ENCODE measurements around the gene NINJ2.
"Not testable (repeated sequence)": the region's sequence is repeated elsewhere in the genome, so short reads cannot be mapped to it uniquely, and the experiment has no call there.

NINJ2 gene

DNA sequence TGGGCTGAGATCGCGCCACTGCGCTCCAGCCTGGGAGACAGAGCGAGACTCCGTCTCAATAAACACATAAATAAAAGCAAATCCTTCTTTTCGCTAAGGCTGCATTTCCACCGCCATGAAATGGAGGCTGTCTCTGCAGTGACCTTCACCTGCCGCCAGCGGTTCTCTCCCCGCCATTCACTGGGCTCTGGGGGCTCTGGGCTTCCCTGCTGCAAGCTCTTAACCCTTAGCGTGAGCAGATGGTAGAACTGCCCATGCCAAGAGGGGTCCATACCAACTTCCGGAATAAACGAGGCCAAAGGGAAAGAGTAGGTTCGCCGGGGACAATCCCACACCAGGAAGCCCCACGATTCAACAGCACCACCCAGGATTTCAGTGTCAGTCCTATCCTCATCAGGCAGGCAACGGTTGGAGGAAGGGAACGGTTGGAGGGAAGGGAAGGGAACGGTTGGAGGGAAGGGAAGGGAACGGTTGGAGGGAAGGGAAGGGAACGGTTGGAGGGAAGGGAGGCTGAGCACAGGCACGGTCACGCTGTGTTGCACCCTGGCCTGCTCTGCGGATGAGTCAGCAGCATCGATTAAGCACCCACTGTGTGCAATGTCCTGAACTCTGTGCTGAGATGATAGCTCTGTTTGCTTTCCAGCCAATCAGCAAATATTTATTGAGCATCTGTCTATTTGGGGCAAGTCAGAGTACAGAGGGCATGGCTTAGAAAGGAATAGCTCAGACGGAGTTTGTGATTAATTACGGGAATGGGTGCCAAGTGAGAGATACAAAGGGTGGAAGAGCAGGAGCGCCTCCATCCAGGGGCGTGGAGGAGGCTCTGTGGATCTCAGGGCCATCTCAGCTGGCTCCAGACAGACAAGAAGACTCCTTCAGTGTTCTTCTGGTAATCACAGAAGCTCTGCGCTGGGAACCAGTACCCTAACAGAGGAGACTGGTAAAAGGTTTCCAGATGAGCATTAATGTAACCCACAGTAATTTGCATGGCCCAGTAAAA, 77.9 kb downstream of the NINJ2 start:
- DNase-seq (ENCODE audit: low read depth) = no peak

DNA sequence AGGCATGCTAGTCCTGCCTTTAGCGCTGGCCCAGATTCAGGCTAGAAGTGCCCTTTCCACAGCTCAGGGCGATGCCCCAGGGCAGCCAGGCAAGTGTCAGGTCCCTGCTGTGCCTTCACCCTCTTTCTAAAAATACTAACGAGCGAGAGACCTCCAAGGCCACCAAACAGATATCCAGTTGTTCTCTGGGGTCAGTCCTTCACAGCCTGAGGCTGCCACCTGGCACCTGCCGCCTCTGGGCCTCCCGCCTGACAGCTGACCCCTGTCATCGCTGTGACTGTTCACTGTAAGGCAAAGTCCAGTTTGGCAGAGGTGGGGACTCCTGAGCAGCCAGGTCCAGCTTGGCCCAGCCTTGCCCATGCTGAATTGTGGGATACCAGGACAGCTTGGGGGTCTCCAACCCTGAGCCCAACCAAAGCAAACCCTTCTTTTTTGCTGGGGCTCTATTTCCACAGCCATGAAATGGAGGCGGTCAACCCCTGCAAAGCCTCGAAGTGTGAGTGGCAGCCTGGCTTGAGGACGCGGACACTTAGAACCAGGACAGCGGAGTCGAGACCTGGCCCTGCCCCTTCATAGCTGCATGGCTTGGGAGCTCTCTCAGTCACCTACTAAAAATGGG, 79.9 kb downstream of the NINJ2 start:
- no peak for DNase-seq (ENCODE audit: low read depth)

DNA sequence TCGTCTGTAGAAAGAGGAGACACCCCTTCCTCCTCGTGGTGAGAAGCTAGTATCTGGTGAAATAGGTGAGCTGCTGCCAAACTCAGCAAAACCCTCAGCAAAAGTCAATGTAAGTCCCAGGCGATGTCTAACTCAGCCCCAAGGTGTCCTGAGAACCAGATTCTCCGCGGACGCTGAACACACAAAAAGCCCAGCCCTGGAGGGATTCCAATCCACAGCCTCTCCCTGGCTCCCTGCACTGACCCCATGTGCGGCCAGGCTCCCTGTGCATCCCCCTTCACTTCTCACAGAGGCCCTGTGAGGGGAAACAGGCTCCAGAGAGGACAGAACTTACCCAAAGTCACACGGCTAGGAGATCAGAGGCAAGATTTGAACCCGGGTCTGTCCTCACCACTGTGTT, 81.5 kb downstream of the NINJ2 start:
- DNase-seq (ENCODE audit: low read depth) = no peak

DNA sequence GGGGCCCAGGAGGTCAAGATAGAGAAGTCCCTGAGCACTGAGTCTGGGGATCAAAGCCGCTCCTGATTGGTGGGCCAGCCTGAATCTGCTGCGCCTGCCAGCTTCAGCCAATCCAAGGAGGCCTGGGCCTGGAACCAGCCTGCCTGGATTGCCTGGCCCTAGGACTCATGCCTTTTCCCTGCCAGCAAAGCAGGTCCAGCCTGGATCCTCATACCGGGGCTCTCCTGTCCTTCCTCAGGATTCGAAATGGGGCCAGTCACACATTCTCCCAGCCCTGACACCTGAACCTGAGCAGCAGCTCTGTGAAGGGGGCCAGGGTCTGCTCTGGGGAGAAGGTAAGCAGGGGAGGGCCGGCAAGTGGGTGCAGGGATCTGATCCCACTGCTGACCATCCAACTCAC, 81.9 kb downstream of the NINJ2 start:
- no peak for DNase-seq (ENCODE audit: low read depth)

DNA sequence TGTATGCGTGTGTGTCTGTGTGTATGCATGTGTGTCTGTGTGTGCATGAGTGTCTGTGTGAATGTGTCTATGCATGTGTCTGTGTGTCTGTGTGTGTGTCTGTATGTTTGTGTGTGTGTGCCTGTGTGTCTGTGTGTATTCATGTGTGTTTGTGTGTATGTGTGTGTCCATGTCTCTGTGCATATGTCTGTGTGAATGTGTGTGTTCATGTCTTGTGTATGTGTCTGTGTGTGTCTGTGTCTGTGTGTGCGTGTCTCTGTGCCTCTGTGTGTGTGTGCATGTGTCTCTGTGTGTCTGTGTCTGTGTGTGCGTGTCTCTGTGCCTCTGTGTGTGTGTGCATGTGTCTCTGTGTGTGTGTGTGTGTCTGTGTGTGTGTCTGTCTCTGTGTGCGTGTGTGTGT, 82.4 kb downstream of the NINJ2 start:
- DNase-seq (ENCODE audit: low read depth) = no peak

DNA sequence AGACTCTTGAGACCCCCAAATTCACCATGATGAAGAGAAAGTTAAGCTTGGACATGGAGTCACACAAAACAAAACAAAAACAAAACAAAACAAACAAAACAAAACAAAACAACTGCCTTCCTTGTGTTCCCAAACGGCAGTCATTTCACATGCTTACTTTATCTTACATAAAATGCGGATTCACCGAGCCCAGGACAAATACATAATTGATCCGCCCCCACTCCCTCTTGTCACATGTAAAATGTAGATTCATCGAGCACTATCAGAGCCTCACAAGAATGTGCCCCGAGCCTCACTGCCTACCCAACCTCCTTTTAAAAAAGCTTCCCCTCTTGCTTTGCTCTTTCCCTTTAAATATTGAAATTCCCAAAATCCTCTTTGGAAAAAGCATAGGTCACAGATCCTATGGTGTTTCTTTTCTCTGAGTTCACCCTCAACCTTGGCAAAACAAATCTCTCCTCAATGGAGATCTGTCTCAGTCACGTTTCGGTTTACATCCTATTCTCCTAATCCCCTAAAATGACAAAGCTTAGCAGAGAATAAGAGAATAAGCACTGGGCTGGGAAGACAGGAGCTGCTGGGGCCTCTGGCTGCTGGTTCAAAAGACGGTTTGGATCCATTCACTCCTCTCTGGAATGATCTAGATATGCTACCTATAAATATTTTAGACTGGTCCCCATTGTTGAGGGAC, 83.7 kb downstream of the NINJ2 start:
- no peak for DNase-seq (ENCODE audit: low read depth)

DNA sequence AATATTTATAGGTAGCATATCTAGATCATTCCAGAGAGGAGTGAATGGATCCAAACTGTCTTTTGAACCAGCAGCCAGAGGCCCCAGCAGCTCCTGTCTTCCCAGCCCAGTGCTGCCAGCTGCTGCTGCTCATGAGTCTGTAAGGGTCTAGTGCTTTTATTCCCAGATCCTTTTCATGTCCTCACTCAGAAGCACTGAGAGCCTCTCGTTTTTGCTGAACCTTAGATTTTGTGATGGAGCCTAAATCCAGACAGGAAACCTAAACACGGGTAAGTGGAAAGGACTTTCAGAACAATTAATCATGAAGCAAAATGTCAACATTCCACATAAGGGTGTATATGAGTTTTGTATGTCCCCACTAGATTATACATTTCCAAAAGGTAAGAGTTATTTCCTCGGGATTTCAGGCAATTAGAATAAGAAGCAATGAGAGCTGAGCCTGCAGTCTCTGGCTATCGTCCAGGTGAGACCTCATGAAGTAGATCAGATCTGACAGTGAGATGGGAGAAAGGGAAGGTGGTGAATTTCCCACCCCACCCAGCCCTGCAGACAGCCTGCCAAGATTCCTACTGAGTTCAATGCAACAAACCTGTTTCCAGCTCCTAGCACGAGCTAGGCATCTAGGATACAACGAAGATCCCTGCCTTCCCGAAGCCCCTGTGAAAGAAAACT, 84.4 kb downstream of the NINJ2 start:
- no peak for DNase-seq (ENCODE audit: low read depth)

DNA sequence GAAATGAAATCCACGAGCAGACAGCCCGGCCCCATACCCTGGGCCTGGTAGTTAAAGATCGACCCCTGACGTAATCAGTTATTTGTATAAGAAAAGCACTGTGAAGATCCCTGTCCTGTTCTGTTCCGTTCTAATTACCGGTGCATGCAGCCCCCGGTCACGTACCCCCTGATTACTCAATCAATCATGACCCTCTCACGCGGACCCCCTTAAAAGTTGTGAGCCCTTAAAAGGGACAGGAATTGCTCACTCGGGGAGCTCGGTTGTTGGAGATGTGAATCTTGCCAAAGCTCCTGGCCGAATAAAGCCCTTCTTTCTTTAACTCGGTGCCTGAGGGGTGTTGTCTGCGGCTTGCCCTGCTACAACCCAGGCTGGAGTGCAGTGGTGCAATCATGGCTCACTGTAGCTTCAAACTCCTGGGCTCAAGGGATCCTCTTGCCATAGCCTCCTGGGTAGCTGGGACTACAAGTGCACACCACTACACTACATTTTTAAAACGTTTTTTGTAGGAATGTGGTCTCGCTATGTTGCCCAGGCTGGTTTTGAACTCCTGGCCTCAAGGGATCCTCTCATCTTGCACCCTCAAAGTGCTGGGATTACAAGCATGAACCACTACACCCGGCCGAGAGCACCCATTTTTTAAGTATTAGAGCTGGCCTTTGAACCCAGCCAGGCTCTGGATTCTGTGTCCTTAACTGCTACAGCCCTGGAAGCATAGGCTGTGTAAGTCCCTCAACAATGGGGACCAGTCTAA, 85.1 kb downstream of the NINJ2 start:
- not testable (repeated sequence) for DNase-seq (ENCODE audit: low read depth)

DNA sequence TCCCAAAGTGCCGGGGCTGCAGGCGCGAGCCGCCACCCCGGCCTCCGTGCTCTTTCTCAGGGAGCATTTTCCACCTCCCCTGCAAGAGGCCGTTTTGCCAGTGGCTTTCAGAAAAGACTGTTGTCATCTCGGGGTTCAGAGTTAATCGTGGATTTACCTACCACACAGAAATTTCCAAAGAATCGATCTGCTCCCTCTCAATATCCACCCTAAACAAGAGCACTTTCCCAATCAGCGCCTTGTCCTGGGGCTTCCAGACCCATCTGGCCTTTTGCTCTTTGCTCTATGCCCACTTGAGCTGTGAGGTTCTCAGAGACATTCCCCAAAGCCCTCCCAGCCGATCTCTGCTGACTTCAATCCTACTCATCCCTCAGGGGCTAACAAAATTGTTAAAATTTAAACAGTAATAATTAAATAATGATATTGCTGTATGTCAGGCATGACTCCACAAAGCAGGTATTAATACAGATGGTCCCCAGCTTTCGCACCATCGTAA, 86.6 kb downstream of the NINJ2 start:
- no peak for DNase-seq (ENCODE audit: low read depth)

DNA sequence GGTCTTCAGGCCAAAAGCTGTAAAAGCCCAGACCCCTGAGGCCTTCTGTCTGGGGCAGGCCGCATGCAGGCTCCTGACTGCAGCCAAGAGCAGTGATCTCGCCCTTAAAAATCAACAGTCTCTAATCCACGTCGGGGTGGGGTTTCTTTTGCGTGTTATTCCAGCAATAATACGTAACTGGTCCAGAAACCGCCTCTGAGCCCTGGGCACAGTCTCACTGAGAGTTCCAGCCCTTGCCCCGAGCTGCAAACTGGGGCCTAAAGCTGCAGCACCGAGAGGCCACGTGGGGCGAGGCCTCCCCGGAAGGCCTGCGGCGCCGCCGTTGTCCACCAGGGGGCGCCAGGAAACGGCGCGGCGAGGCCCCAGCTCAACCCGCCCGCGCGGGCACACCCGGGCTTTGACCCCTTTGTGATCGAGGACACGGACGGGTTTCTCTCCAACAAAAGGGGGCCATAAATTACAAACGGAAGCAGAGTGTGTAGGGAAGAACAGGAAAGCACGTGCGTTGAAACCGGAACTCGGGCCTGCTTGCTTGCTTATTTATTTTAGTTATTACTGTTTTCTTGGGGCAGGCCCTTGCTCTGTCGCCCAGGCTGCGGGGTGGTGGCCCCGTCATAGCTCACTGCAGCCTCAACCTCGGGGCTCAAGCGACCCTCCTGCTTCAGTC, 87.2 kb downstream of the NINJ2 start:
- DNase-seq (ENCODE audit: low read depth) = peak; percentile 68

DNA sequence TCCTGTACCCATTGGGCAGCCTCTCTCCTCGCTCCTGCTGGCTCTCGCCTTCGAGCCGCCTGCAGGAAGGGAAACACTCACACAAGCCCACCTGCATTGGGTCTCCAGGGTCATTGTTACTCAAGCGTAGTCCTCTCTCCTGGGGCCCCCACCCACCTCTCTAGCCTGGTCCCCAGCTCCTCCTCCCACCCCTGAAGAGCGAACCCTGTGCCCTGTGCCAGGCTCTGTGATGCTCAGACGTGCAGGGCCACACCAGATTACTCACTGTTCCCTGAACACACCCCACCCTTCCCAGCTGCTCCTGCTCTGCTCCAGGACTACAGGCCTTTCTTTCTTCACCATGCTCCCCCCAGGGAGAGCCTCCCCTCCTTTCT, 88.1 kb downstream of the NINJ2 start:
- no peak for DNase-seq (ENCODE audit: low read depth)

DNA sequence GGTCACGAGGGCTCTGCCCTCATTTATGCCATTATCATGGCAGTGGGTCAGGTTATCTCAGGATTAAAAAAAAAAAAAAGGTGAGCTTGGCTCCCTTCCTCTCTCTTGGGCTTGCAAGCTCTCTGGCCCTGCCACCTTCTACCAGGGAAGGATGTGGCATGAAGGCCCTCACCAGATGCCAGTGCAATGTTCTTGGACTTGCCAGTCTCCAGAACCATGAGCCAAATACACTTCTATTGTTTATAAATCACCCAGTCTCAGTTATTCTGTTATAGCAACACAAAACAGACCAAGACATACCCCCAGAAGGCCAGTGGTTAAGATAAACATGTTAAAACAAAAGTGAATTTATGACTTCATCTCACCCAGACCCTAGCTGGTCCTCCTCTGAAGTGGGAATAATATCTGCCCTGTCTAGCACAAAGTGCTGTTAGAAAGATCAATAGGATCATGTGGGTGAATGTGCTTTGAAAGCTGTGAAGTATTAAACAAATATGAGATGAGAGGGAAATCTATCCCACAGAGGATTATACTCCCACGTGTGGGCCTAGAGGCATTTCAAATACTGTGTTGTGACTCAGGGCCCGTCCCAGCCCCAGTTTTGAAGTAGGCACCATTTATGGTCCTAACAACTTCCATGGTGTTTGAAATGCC, 88.6 kb downstream of the NINJ2 start:
- DNase-seq (ENCODE audit: low read depth) = no peak

DNA sequence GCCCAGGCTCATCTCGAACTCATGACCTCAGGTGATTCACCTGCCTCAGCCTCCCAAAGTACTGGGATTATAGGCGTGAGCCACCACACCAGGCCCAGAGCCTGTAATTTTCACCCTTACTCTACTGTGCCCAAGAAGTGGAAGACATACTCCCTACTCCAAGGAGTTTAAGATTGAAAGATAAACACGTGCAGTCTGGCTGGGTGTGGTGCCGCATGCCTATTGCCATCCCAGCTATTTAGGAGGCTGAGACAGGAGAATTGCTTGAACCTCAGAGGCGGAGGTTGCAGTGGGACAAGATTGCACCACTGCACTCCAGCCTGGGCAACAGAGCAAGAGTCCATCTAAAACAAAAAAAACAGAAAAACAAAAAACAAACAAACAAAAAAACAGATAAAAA, 90.0 kb downstream of the NINJ2 start:
- no peak for DNase-seq (ENCODE audit: low read depth)

DNA sequence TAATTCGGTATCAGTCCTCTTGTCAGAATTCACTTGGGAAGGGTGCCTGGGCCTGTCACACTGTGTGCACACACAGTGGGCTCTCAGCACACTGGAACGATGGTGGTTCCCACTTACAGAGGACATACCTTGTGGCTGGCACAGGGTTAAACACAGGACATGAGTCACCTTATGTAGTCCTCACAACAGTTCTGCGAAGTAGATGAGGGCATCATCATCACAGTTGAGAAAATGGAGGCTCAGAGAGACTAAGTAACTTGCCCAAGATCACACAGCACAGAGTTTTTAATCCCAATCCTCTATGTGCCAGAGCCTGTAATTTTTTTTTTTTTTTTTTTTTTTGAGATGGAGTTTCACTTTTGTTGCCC, 90.7 kb downstream of the NINJ2 start:
- no peak for DNase-seq (ENCODE audit: low read depth)

DNA sequence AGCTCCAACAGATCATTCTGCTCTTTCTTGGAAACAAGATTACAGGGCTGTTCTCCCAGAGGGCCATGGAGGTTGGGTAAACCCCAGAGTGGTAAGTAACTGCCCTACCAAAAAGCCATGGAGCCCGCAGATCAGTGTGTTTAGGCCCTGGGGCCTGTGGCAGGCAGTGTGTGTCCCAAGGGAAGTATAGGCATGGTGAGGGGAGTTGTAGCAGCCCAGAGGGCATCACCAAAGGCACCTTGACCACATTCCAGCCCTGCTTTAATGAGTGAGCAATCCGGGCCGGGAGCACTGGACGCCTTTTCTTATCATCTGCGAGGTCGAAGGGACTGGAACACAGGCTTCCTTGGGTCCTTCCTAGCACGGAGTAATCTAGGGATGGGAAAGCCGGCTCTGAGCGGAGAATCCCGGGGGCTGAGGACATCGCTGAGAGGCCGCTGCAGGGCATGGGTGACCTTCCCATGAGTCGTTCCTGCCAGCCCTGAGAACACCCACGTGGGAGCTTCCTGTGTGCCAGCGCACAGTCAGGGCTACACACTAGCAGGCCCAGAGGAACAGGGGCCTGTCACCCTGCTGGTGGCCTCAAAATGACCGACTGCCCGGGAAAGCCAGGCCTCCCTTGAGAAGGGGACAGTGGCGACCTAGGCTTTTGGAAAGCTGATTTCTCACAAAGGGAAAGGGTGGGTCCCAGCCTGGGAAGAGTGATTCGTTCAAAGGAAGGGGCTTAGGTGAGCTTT, 91.3 kb downstream of the NINJ2 start:
- peak; percentile 23 for DNase-seq (ENCODE audit: low read depth)

DNA sequence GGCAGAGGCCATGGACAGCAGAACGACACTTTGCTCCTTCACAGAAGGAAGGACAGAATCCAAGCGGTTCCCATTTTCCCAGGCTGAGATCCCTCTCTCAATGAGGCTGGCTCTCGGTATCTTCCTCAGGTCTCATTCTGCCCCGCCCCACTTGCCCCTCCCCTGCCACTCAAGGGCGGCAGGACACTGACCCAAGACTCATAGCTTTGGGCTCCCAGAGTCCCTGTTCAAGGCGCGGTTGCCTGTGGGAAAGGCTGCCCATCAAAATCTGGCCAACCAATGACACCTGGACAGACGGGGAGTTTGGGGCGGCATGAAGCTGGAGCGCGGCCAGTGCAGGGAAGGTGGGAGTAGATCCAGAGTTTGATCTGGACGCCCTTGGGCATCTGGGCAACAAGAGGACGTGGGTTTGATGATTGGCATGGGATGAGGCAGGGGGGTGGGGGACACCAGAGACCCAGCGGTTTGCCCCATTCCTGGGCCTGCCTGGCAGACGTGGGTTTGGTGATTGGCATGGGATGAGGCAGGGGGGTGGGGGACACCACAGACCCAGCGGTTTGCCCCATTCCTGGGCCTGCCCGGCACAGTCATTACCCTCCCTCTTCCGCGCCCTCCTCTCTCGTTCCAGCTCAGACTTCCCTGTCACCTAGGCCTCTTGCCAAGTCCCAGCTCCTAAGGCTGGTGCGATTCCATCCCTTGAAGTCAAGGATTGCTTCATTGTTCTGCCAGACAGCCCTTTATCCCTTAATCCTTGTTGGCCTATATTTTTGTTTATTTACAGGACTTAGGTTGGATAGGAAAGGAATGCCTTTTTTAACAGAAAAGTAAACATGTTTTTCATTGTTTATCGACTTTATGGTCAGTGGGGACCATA, 92.1 kb downstream of the NINJ2 start:
- peak; percentile 83 for DNase-seq (ENCODE audit: low read depth)

DNA sequence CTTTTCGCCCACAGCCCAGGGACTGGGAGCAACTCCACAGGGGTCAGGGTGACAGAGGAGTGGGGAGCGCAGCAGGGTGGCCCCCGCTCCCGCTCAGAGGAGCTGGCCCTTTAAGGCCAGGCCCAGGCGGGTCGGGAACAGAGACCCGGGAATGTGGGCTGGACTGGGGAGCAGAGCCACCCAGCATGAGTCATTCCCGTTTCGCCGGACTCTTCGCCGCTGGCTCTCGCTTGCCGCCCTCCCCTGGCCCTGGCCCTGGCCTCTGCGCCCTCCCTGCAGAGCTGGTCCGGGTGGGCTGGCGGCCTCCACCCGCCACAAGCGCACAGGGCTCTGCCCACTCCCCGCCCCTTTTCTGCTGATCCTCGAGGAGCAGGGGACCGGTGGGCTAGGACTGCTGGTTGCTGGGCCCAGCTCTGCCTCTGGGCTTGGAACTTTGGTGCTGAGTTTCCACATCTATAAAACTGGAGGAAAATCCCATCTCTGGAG, 92.8 kb downstream of the NINJ2 start:
- DNase-seq (ENCODE audit: low read depth) = peak; percentile 92

DNA sequence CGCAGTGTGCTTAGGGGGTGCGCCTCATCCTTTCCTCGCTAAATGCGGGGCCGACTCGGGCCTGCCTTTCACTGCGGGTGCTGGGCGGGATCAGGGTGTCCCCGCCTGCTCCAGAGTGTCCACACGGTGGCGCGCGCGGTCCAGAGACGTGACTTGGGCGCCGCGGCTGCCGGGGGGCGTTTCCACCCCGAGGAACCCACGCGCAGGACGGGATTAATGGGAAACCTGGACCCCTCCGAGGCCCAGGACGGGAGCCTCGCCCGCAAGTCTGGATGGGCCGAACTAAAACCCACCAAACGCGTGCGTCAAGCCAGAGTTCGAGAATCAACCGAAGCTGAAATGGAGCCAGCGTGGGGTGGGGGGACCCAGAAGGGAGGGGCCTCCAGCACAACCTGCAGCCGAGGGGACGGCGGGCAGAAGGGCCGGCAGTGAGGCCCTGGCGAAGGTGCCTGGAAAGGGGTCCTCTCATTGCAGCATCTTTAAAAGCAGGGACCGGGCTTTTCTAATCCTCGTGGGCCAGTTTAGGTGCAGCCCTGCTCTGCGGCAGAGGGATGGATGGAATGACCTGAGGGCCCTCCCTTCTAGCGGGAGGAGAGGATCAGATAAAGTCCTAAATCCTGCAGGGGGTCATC, 93.3 kb downstream of the NINJ2 start:
- DNase-seq (ENCODE audit: low read depth) = peak; percentile 86

Data from EH (cell line).